ENCODE measurements around the gene TSPAN32.

The TSPAN32 gene

GRCh38 chr11:2301631-2302305 is at the start of gene TSPAN32, which contains the start of gene C11orf21:
Gene TSPAN32, plus strand, starts transcription at chr11:2302013. Its CDS starts 137 bp downstream, at chr11:2302150.
Gene C11orf21, minus strand, starts transcription at chr11:2301918. Its CDS starts 110 bp downstream, at chr11:2301808.
- no peak for DNase-seq

GRCh38 chr11:2252018-2252417 is 49.8 kb upstream of the TSPAN32 start:
- DNase-seq = no peak

- DNase-seq = no peak
Observed at GRCh38 chr11:2256293-2256913, 45.4 kb upstream of the TSPAN32 start.

- no peak for DNase-seq
Observed at GRCh38 chr11:2256951-2257700, 44.7 kb upstream of the TSPAN32 start.

GRCh38 chr11:2258501-2259465 is 43.0 kb upstream of the TSPAN32 start:
- DNase-seq = no peak

- DNase-seq = no peak
Observed at GRCh38 chr11:2259466-2259830, 42.4 kb upstream of the TSPAN32 start.

- DNase-seq = no peak
Observed at GRCh38 chr11:2259897-2260451, 41.8 kb upstream of the TSPAN32 start.

- DNase-seq = no peak
Observed at GRCh38 chr11:2260491-2261364, 41.1 kb upstream of the TSPAN32 start.

GRCh38 chr11:2261436-2262230 is 40.2 kb upstream of the TSPAN32 start:
- DNase-seq = no peak

- DNase-seq = no peak
Observed at GRCh38 chr11:2262301-2263070, 39.3 kb upstream of the TSPAN32 start.

GRCh38 chr11:2263071-2263565 is 38.7 kb upstream of the TSPAN32 start:
- DNase-seq = no peak

GRCh38 chr11:2263724-2264360 is 38.0 kb upstream of the TSPAN32 start:
- no peak for DNase-seq

- DNase-seq = no peak
Observed at GRCh38 chr11:2264366-2265053, 37.3 kb upstream of the TSPAN32 start.

- DNase-seq = no peak
Observed at GRCh38 chr11:2265396-2265795, 36.4 kb upstream of the TSPAN32 start.

- DNase-seq = no peak
Observed at GRCh38 chr11:2265854-2266585, 35.8 kb upstream of the TSPAN32 start.

GRCh38 chr11:2266586-2267305 is 35.1 kb upstream of the TSPAN32 start:
- DNase-seq = no peak

- no peak for DNase-seq
Observed at GRCh38 chr11:2267306-2267850, 34.4 kb upstream of the TSPAN32 start.
